ENCODE data around the gene TLR7. TPM values are rescaled to one million over a fixed set of nuclear protein-coding genes. Genes with fewer than 3 reads are reported as not detected.

TLR7 gene
- total and polyA plus RNA-seq, 2 of the 13 experiments (the other 11 are each of a cell fraction or from before 2014, with no cell fraction given), result not detected

DNA sequence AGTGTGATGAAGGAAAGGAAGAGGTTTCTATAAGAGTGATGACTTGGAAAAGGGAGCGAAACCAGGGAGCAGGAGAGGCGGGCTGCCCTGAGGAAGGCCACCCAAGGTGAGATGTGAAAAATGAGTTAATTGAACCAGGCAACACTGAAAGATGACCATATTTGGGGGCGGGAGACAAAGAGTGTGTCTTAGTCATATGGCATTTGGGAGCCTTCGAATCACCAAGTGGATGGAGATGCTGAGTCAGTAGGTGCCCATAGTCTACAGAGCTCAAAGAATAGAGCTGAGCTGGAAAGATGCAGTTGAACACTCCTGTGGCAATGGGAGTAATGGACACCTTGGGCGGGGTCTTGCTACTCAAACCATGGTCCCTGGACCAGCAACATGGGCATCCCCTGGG is 31.2 kb downstream of the TLR7 start:
- CTCF ChIA-PET (ENCODE audit: low intra/inter-chr PET ratio, low total read pairs), result no interaction called here
- WGBS (ENCODE audit: low lambda C conversion rate), result 54% methylated on average over 3 of the region's 5 CpGs

More for the DNA sequence above, 31.2 kb downstream of the TLR7 start:
- Histone ChIP-seq H3K4me3 (replicated peaks in 1 of 3; ENCODE audit: insufficient read depth in 1 of 3, low read depth in 2 of 3, low read length in 3 of 3) (no peak overlapping the region), H3K27ac (ENCODE audit: extremely low read length, insufficient read depth, low read length) (no peak overlapping the region), H3K79me2 (ENCODE audit: insufficient read depth, low read length) (no peaks in the 10 kb centered on the region), H2AFZ (ENCODE audit: low read length) (no peak overlapping the region), H3K27me3 (ENCODE audit: control insufficient read depth in 1 of 2, insufficient read depth in 2 of 2, low read length in 2 of 2) (no peaks in the 10 kb centered on the region), H3K9me3 (ENCODE audit: low read length) (no peaks in the 10 kb centered on the region), H3K36me3 (replicated peaks in 1 of 2; ENCODE audit: control insufficient read depth in 1 of 2, insufficient read depth in 2 of 2, low read length in 2 of 2) (no peaks in the 10 kb centered on the region), H3K4me1 (ENCODE audit: insufficient read depth, low read length) (no peaks in the 10 kb centered on the region), H3K4me2 (ENCODE audit: low read depth, low read length) (no peak overlapping the region), H4K20me1 (ENCODE audit: insufficient read depth, low read length) (no peaks in the 10 kb centered on the region), H3K9ac (ENCODE audit: insufficient read depth, low read depth, low read length) (no peak overlapping the region)
- DNase-seq (ENCODE audit: low spot score) (no peak), FAIRE-seq (no peak), ATAC-seq (no peak)
- intact Hi-C loops (cut with micrococcal nuclease; ENCODE audit: unreplicated experiment), result no loop called here
- in situ Hi-C loops (cut with HindIII; ENCODE audit: extremely low pct_ligation_motif_present, low pct_unique_long_range_greater_than_20kb), result no loop called here
- BruUV-seq (replicated peaks), result no TSS peak
- POLR2A ChIA-PET, result no interaction called here
- TF ChIP-seq ZNF543 (CRISPR knock-in tag; IDR thresholded peaks at IDR 0.05) (no peak), ZNF567 (CRISPR knock-in tag; IDR thresholded peaks at IDR 0.05; ENCODE audit: borderline replicate concordance) (no peak), TCF7 (IDR thresholded peaks at IDR 0.05; ENCODE audit: low read depth) (no peak), ZNF232 (CRISPR knock-in tag; IDR thresholded peaks at IDR 0.05; ENCODE audit: borderline replicate concordance) (no peak), GTF3A (CRISPR knock-in tag; conservative IDR thresholded peaks at IDR 0.05) (no peak), FOXK1 (CRISPR knock-in tag; IDR thresholded peaks at IDR 0.05; ENCODE audit: borderline replicate concordance, low read depth) (no peak), TAF15 (IDR thresholded peaks at IDR 0.05; ENCODE audit: low read depth, low read length, poor library complexity, severe bottlenecking) (no peak)
- TF ChIP-seq, protein P1, sequence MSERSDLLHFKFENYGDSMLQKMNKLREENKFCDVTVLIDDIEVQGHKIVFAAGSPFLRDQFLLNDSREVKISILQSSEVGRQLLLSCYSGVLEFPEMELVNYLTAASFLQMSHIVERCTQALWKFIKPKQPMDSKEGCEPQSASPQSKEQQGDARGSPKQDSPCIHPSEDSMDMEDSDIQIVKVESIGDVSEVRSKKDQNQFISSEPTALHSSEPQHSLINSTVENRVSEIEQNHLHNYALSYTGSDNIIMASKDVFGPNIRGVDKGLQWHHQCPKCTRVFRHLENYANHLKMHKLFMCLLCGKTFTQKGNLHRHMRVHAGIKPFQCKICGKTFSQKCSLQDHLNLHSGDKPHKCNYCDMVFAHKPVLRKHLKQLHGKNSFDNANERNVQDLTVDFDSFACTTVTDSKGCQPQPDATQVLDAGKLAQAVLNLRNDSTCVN (CRISPR knock-in tag; IDR thresholded peaks at IDR 0.05; ENCODE audit: borderline replicate concordance), result no peak
- TF ChIP-seq, protein P2, sequence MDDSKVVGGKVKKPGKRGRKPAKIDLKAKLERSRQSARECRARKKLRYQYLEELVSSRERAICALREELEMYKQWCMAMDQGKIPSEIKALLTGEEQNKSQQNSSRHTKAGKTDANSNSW (CRISPR knock-in tag; IDR thresholded peaks at IDR 0.05; ENCODE audit: borderline replicate concordance), result no peak
- TF ChIP-seq, protein P3, sequence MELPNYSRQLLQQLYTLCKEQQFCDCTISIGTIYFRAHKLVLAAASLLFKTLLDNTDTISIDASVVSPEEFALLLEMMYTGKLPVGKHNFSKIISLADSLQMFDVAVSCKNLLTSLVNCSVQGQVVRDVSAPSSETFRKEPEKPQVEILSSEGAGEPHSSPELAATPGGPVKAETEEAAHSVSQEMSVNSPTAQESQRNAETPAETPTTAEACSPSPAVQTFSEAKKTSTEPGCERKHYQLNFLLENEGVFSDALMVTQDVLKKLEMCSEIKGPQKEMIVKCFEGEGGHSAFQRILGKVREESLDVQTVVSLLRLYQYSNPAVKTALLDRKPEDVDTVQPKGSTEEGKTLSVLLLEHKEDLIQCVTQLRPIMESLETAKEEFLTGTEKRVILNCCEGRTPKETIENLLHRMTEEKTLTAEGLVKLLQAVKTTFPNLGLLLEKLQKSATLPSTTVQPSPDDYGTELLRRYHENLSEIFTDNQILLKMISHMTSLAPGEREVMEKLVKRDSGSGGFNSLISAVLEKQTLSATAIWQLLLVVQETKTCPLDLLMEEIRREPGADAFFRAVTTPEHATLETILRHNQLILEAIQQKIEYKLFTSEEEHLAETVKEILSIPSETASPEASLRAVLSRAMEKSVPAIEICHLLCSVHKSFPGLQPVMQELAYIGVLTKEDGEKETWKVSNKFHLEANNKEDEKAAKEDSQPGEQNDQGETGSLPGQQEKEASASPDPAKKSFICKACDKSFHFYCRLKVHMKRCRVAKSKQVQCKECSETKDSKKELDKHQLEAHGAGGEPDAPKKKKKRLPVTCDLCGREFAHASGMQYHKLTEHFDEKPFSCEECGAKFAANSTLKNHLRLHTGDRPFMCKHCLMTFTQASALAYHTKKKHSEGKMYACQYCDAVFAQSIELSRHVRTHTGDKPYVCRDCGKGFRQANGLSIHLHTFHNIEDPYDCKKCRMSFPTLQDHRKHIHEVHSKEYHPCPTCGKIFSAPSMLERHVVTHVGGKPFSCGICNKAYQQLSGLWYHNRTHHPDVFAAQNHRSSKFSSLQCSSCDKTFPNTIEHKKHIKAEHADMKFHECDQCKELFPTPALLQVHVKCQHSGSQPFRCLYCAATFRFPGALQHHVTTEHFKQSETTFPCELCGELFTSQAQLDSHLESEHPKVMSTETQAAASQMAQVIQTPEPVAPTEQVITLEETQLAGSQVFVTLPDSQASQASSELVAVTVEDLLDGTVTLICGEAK (IDR thresholded peaks at IDR 0.05), result no peak
- TF ChIP-seq, protein P3 (CRISPR knock-in tag; IDR thresholded peaks at IDR 0.05), result no peak

Data from HepG2 (cell line).